ENCODE data around the gene CAMTA1. TPM values are rescaled to one million over a fixed set of nuclear protein-coding genes. Genes with fewer than 3 reads are reported as not detected.

The CAMTA1 gene
- total RNA-seq, 6 experiments from 2014 or later: 78.1 to 96.6 (median 86.1) TPM

DNA sequence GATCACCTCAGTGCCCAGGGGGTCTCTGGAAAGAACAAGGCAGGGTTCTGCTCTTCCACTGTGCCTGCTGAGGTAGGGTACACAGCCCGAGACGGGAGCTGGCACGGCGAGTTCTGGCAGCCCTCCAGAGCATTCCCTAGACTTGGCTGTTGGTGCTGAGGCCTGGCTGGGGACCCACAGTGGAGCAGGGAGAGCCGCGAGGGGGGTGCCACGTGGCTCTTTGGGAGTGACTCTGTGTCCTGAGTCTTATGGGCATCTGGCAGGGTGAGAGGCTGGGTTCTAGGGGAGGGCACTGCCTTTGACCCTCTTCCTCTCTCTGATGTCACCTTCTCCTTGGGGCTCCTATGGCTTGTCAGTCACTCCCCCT lies 336.4 kb downstream of the CAMTA1 start:
- Mint-ChIP-seq H3K27me3 (ENCODE audit: insufficient read depth) (peaks cover 12% of the 10 kb centered on the region), H3K36me3 (ENCODE audit: low read depth) (no peaks in the 10 kb centered on the region), H3K9me3 (no peaks in the 10 kb centered on the region), H3K4me1 (ENCODE audit: low read depth) (peaks cover 18% of the 10 kb centered on the region), H3K4me3 (no peak overlapping the region), H3K27ac (no peak overlapping the region)
- TF ChIP-seq, protein P1, sequence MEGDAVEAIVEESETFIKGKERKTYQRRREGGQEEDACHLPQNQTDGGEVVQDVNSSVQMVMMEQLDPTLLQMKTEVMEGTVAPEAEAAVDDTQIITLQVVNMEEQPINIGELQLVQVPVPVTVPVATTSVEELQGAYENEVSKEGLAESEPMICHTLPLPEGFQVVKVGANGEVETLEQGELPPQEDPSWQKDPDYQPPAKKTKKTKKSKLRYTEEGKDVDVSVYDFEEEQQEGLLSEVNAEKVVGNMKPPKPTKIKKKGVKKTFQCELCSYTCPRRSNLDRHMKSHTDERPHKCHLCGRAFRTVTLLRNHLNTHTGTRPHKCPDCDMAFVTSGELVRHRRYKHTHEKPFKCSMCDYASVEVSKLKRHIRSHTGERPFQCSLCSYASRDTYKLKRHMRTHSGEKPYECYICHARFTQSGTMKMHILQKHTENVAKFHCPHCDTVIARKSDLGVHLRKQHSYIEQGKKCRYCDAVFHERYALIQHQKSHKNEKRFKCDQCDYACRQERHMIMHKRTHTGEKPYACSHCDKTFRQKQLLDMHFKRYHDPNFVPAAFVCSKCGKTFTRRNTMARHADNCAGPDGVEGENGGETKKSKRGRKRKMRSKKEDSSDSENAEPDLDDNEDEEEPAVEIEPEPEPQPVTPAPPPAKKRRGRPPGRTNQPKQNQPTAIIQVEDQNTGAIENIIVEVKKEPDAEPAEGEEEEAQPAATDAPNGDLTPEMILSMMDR (IDR thresholded peaks at IDR 0.05): no peak
- no peak for DNase-seq

DNA sequence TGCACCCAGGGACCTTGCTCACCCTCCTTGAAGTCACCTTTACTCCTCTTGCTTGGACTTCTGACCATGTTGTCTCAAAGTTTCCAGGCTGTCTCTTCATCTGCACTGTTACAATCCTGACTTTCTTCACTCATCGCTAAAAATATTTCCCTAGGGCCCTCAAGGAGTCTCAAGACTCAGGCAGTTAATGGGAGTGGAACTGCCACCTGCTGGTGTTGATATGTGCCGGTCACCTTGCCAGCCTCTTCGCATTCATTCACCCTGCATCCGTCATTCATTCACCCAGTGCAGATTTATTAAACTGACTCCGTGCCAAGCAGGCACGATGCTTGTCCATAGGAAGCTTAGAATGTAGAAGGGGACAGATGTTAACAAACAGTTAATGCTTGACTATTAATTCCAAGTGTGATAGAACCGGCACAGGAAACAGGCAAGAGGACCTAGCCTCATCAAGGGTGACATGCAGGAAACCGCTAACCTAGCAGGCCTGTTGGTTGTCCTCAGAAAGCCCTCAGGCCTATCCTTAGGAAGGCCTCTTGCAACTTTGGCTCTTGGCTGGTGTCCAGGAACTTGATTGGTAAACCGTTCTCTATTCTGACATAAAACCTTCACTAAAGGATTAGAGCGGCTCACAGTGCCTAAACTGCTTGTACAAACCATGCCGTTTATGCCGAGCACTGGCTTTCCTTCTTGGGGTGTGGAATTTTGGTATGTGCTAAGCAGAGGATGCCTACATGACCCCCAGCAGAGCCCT lies 342.2 kb downstream of the CAMTA1 start:
- no peak overlapping the region for H3K27ac Mint-ChIP-seq
- no peak for DNase-seq
- TF ChIP-seq, protein P1 (IDR thresholded peaks at IDR 0.05): no peak
- peaks cover 32% of the 10 kb centered on the region for H3K27me3 Mint-ChIP-seq (ENCODE audit: insufficient read depth)
- H3K4me3 Mint-ChIP-seq: no peak overlapping the region
- H3K4me1 Mint-ChIP-seq (ENCODE audit: low read depth): no peaks in the 10 kb centered on the region
- H3K9me3 Mint-ChIP-seq: no peaks in the 10 kb centered on the region
- no peaks in the 10 kb centered on the region for H3K36me3 Mint-ChIP-seq (ENCODE audit: low read depth)

DNA sequence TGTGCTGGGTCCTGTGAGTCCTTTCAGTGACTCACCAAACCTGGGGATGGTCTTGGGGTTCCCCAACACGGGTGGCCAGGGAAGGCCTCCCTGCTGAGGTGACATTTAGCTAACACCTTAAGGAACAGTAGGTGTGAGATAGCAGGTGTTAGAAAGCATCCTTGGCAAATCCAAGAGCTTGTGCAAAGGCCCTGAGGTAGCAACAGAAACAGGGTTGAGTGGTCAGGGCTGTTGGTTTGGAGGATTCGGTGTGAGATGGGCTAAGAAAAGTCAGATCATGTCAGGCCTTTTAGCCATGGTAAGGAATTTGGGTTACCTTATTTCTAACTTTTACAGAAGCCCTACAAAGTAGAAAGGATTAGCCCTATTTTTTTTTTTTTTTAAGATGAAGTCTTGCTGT lies 343.0 kb downstream of the CAMTA1 start:
- TF ChIP-seq, protein P1 (IDR thresholded peaks at IDR 0.05): no peak
- no peak for DNase-seq
- no peak overlapping the region for H3K27ac Mint-ChIP-seq
- H3K27me3 Mint-ChIP-seq (ENCODE audit: insufficient read depth): peaks cover 28% of the 10 kb centered on the region
- no peaks in the 10 kb centered on the region for H3K9me3 Mint-ChIP-seq
- H3K4me1 Mint-ChIP-seq (ENCODE audit: low read depth): no peaks in the 10 kb centered on the region
- H3K4me3 Mint-ChIP-seq: no peak overlapping the region
- no peaks in the 10 kb centered on the region for H3K36me3 Mint-ChIP-seq (ENCODE audit: low read depth)

DNA sequence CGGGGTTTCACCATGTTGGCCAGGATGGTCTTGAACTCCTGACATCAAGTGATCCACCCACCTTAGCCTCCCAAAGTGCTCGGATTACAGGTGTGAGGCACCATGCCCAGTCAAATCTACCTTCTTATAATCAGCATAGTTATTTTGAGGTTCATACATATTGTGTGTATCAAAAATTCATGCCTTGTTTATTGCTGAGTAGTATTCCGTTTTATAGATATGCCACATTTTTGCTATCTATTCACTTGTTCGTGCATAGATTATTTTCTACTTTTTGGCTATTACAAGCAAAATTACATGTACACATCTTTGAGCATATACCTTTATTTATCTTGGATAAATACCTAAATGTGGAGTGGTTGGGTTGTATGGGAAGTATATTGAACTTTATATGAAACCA lies 344.9 kb downstream of the CAMTA1 start:
- peaks cover 31% of the 10 kb centered on the region for H3K27me3 Mint-ChIP-seq (ENCODE audit: insufficient read depth)
- no peak for DNase-seq
- TF ChIP-seq, protein P1 (IDR thresholded peaks at IDR 0.05): no peak
- no peaks in the 10 kb centered on the region for H3K36me3 Mint-ChIP-seq (ENCODE audit: low read depth)
- H3K9me3 Mint-ChIP-seq: no peaks in the 10 kb centered on the region
- no peak overlapping the region for H3K27ac Mint-ChIP-seq
- peaks cover 6% of the 10 kb centered on the region for H3K4me1 Mint-ChIP-seq (ENCODE audit: low read depth)
- no peak overlapping the region for H3K4me3 Mint-ChIP-seq

DNA sequence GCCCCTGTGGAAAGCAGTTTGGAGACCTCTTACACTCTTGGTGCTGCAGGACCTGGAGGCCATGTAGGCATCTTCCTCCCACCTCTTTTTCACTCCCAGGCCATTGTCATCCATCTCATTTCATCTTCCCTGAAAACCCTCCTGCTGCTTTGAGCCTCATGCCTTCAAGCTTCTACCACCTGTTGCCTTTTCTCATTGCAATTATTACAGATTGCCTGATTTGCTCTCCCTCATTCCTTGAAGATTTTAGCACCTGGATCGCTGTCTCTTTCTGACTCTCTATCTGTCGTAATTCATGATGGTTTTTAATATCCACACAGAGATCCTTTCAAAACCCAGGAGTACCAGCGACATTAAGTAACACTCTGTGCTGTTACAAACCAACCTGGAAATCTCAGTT lies 350.2 kb downstream of the CAMTA1 start:
- Mint-ChIP-seq H3K27ac (no peak overlapping the region), H3K27me3 (ENCODE audit: insufficient read depth) (peaks cover 16% of the 10 kb centered on the region), H3K9me3 (no peaks in the 10 kb centered on the region), H3K4me3 (no peak overlapping the region), H3K36me3 (ENCODE audit: low read depth) (no peaks in the 10 kb centered on the region), H3K4me1 (ENCODE audit: low read depth) (peaks cover 15% of the 10 kb centered on the region)
- TF ChIP-seq, protein P1 (IDR thresholded peaks at IDR 0.05): no peak
- no peak for DNase-seq
